ENCODE results near the gene MFSD1. TPM values are rescaled to one million over a fixed set of nuclear protein-coding genes. Genes with fewer than 3 reads are reported as not detected.

MFSD1 gene
- total RNA-seq, 2 experiments from 2014 or later = 7.2 to 7.6 TPM

DNA sequence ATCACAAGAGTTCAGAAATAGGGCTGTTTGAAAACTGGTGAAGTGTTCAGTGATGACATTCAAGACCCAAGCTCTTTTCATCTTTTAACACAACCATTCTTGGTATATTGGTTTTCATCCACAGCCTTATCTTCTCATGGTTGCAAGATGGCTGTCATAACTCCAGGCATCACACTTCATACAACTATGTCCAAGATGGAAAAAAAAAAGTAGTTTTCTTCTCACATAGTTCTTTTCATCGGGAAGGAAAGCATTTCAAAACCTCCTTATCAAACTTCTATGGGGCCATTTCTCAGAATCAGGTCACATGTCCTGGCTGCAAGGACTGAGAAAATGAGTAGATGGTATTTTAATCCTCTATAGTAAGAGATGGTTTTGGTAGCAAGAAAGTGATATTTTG, 21.1 kb upstream of the MFSD1 start:
- H3K4me3 ChIP-seq (ENCODE audit: low read length) = no peak overlapping the region
- H3K4me1 ChIP-seq (ENCODE audit: insufficient read depth, low read length) = no peaks in the 10 kb centered on the region
- CTCF ChIA-PET = no interaction called here
- no peaks in the 10 kb centered on the region for H3K9me3 ChIP-seq (ENCODE audit: control insufficient read depth in 1 of 2, insufficient read depth in 1 of 2, low read length in 2 of 2)
- ATAC-seq (ENCODE audit: poor library complexity) (no peak), DNase-seq (no peak)
- no peaks in the 10 kb centered on the region for H3K4me1 Mint-ChIP-seq (ENCODE audit: low read depth)
- POLR2A ChIA-PET = no interaction called here
- H3K27me3 Mint-ChIP-seq = no peaks in the 10 kb centered on the region
- H3K27ac Mint-ChIP-seq = no peak overlapping the region
- no peaks in the 10 kb centered on the region for H3K27me3 ChIP-seq (ENCODE audit: control insufficient read depth in 1 of 2, insufficient read depth in 2 of 2, low read length in 2 of 2)
- intact Hi-C loops (cut with DNase I, micrococcal nuclease) = no loop called here
- TF ChIP-seq, protein P1, sequence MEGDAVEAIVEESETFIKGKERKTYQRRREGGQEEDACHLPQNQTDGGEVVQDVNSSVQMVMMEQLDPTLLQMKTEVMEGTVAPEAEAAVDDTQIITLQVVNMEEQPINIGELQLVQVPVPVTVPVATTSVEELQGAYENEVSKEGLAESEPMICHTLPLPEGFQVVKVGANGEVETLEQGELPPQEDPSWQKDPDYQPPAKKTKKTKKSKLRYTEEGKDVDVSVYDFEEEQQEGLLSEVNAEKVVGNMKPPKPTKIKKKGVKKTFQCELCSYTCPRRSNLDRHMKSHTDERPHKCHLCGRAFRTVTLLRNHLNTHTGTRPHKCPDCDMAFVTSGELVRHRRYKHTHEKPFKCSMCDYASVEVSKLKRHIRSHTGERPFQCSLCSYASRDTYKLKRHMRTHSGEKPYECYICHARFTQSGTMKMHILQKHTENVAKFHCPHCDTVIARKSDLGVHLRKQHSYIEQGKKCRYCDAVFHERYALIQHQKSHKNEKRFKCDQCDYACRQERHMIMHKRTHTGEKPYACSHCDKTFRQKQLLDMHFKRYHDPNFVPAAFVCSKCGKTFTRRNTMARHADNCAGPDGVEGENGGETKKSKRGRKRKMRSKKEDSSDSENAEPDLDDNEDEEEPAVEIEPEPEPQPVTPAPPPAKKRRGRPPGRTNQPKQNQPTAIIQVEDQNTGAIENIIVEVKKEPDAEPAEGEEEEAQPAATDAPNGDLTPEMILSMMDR (IDR thresholded peaks at IDR 0.05) = no peak
- H3K27ac ChIP-seq (ENCODE audit: low read depth in 1 of 2, low read length in 2 of 2) = no peak overlapping the region
- H3K36me3 ChIP-seq (ENCODE audit: insufficient read depth, low read length) = no peaks in the 10 kb centered on the region
- no peaks in the 10 kb centered on the region for H3K9me3 Mint-ChIP-seq
- no peak overlapping the region for H3K4me3 Mint-ChIP-seq
- H3K36me3 Mint-ChIP-seq (ENCODE audit: low read depth) = no peaks in the 10 kb centered on the region

DNA sequence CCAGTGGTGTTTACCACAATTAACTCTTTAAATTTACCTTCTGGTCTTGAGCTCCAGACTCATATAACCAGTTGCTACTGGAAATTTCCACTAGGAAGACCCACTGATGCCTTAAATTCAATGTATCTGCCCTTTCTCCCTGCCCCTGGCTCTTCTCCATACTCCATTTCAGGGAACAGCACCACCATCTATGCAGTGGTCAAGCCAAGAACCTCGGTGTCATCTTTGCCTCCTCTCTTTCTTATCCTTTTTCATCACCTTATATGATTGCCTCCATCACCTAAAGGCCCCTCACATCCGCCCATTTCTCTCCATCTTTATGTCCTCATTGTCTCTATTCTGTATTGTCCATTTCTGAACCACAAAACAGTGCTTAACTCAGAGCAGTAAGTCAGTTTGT, 20.7 kb upstream of the MFSD1 start:
- POLR2A ChIA-PET = no interaction called here

DNA sequence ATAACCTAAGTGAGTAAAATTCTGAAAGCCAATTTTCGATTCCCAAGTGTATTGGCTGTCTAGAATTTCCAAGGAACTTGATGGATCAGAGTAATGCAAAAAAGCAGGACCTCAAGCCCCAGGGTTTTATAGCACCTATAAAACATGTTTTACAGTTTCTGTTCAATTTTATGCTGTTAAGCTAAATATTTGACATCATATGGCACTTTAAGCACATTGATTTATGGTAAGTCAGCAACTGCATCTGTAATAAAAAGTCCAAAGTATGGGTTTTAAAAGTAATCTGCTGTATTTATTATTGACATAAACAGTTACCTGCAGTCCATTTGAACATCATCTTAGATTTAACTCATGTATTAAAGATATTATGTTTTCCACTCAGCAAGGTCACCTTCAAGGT, 20.0 kb upstream of the MFSD1 start:
- DNase-seq = no peak
- no peaks in the 10 kb centered on the region for H3K27me3 ChIP-seq (ENCODE audit: control insufficient read depth in 1 of 2, insufficient read depth in 2 of 2, low read length in 2 of 2)
- Mint-ChIP-seq H3K9me3 (peaks cover 2% of the 10 kb centered on the region), H3K27me3 (no peaks in the 10 kb centered on the region), H3K27ac (no peak overlapping the region), H3K4me1 (ENCODE audit: low read depth) (no peaks in the 10 kb centered on the region), H3K36me3 (ENCODE audit: low read depth) (no peaks in the 10 kb centered on the region), H3K4me3 (no peak overlapping the region)
- TF ChIP-seq, protein P1 (IDR thresholded peaks at IDR 0.05) = no peak
- H3K9me3 ChIP-seq (ENCODE audit: control insufficient read depth in 1 of 2, insufficient read depth in 1 of 2, low read length in 2 of 2) = no peaks in the 10 kb centered on the region
- H3K4me3 ChIP-seq (ENCODE audit: low read length) = no peak overlapping the region
- H3K27ac ChIP-seq (ENCODE audit: low read depth in 1 of 2, low read length in 2 of 2) = no peak overlapping the region
- intact Hi-C loops (cut with DNase I, micrococcal nuclease) = no loop called here
- ChIA-PET CTCF (no interaction called here), POLR2A (no interaction called here)
- no peak for ATAC-seq (ENCODE audit: poor library complexity)
- H3K36me3 ChIP-seq (ENCODE audit: insufficient read depth, low read length) = no peaks in the 10 kb centered on the region
- H3K4me1 ChIP-seq (ENCODE audit: insufficient read depth, low read length) = no peaks in the 10 kb centered on the region

More for the DNA sequence above, 20.7 kb upstream of the MFSD1 start:
- Mint-ChIP-seq H3K9me3 (no peaks in the 10 kb centered on the region), H3K4me1 (ENCODE audit: low read depth) (no peaks in the 10 kb centered on the region), H3K36me3 (ENCODE audit: low read depth) (no peaks in the 10 kb centered on the region), H3K4me3 (no peak overlapping the region), H3K27ac (no peak overlapping the region), H3K27me3 (no peaks in the 10 kb centered on the region)
- TF ChIP-seq, protein P1 (IDR thresholded peaks at IDR 0.05) = no peak
- H3K27ac ChIP-seq (ENCODE audit: low read depth in 1 of 2, low read length in 2 of 2) = no peak overlapping the region
- no peak overlapping the region for H3K4me3 ChIP-seq (ENCODE audit: low read length)
- no peak for DNase-seq
- H3K27me3 ChIP-seq (ENCODE audit: control insufficient read depth in 1 of 2, insufficient read depth in 2 of 2, low read length in 2 of 2) = no peaks in the 10 kb centered on the region
- CTCF ChIA-PET = no interaction called here
- intact Hi-C loops (cut with DNase I, micrococcal nuclease) = no loop called here
- no peak for ATAC-seq (ENCODE audit: poor library complexity)
- H3K4me1 ChIP-seq (ENCODE audit: insufficient read depth, low read length) = no peaks in the 10 kb centered on the region
- no peaks in the 10 kb centered on the region for H3K36me3 ChIP-seq (ENCODE audit: insufficient read depth, low read length)
- no peaks in the 10 kb centered on the region for H3K9me3 ChIP-seq (ENCODE audit: control insufficient read depth in 1 of 2, insufficient read depth in 1 of 2, low read length in 2 of 2)

Measured in CD4-positive, alpha-beta T cell (primary cell).